Activated CD4-positive, alpha-beta T cell treated with anti-CD3 and anti-CD28 coated beads, Interleukin-2, amount 10 ng/mL, durations not matched to agents 24 days and 14 days (primary cell): ENCODE measurements around the gene TUFM. TPM values are rescaled to one million over a fixed set of nuclear protein-coding genes. Genes with fewer than 3 reads are reported as not detected.
A peak's percentile ranks its signal among the peaks of the same experiment; 100 is the strongest.

Experiments used
- DNase-seq: peaks from one replicate; pipeline ENCODE4 v3.0.0; 2022
- H3K27ac Mint-ChIP-seq: one replicate; pipeline ENCODE4 v1.8.0; 2022; ENCODE audit warnings: mild to moderate bottlenecking, mixed read lengths
- H3K27me3 Mint-ChIP-seq: one replicate; pipeline ENCODE4 v1.8.0; 2022; ENCODE audit warnings: mixed read lengths
- H3K36me3 Mint-ChIP-seq: one replicate; pipeline ENCODE4 v1.8.0; 2022; ENCODE audit warnings: low read depth, mild to moderate bottlenecking, mixed read lengths
- H3K4me1 Mint-ChIP-seq: one replicate; pipeline ENCODE4 v1.8.0; 2021; ENCODE audit warnings: mixed read lengths
- H3K4me3 Mint-ChIP-seq: one replicate; pipeline ENCODE4 v1.8.0; 2022; ENCODE audit warnings: mild to moderate bottlenecking, moderate library complexity, mixed read lengths
- H3K9me3 Mint-ChIP-seq: one replicate; pipeline ENCODE4 v1.8.0; 2021; ENCODE audit warnings: mixed read lengths
- intact Hi-C: fragments of 100-400 bp; cut with micrococcal nuclease; formaldehyde crosslinking; loops from one replicate; pipeline ENCODE4 v1.15.1; 2023
- total RNA-seq: library from RNA; stranded (reverse); gene quantifications from 2 replicates; pipeline ENCODE4 v1.2.3, GENCODE V29; 2022

TUFM gene
- total RNA-seq, 1 donor from 2014 or later, result 276 TPM

DNA sequence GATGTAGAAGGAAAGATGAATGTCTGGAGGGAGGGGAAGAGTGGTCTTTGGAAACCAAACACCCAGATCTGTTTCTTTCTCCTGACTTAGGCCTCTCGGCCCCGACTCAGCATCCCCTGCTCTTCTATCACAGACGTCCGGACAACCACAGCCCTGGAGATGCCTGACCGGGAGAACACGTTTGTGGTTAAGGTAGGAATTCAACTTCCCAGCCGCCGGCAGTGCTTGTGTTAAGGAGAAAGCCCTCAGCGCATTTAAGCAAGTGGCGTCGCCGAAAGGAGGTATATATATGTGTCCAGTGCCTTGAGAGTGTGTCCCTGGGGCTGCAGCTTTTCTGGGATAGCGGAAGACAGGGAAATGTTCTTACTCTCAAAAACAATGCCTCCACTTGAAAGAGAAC, 21.1 kb upstream of the TUFM start:
- no peaks in the 10 kb centered on the region for H3K27me3 Mint-ChIP-seq
- H3K36me3 Mint-ChIP-seq, result peaks cover 30% of the 10 kb centered on the region
- no peak for DNase-seq
- H3K9me3 Mint-ChIP-seq, result no peaks in the 10 kb centered on the region
- H3K27ac Mint-ChIP-seq, result no peak overlapping the region
- peaks cover 17% of the 10 kb centered on the region for H3K4me1 Mint-ChIP-seq
- intact Hi-C loops, result no loop called here
- H3K4me3 Mint-ChIP-seq, result no peak overlapping the region

DNA sequence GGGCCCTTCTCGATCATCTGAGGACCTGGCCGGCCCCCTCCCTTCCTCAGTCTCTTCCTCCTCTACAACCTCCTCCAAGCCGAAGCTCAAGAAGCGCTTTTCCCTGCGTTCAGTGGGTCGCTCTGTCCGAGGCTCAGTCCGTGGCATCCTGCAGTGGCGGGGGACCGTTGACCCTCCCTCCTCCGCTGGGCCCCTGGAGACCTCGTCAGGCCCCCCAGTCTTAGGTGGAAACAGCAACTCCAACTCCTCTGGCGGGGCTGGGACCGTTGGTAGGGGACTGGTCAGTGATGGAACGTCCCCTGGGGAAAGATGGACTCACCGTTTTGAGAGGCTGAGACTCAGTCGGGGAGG, 20.3 kb upstream of the TUFM start:
- intact Hi-C loops, result no loop called here
- Mint-ChIP-seq H3K9me3 (no peaks in the 10 kb centered on the region), H3K27ac (no peak overlapping the region), H3K4me3 (peak overlapping the region; percentile 35), H3K36me3 (peaks cover 32% of the 10 kb centered on the region), H3K4me1 (peaks cover 22% of the 10 kb centered on the region), H3K27me3 (no peaks in the 10 kb centered on the region)
- DNase-seq, result no peak

DNA sequence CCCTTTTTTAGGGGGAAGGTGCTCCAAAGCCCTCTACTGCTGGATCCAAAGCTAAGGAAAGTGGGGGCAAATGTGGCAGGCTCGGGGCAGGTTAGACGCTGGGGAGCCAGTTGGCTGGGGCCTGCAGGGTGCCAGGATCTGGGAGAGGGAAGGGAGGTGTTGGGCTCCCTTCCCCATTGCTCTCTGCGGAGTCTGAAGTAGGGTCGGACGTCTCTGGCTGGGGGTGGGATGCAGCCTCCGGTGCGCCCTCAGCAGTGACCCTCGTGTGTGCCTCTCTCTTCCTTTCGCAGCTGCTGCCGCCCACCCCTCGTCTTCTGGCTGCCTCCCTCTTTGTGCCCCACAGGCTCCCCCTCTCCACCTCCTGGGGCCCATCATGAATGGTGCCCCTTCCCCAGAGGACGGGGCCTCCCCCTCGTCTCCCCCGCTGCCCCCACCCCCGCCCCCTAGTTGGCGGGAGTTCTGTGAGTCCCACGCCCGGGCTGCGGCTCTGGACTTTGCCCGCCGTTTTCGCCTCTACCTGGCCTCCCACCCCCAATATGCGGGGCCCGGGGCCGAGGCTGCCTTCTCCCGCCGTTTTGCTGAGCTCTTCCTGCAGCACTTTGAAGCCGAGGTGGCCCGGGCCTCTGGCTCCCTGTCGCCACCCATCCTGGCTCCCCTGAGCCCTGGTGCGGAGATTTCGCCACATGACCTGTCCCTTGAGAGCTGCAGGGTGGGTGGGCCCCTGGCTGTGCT, 19.7 kb upstream of the TUFM start:
- H3K27me3 Mint-ChIP-seq, result no peaks in the 10 kb centered on the region
- intact Hi-C loops, result no loop called here
- peaks cover 22% of the 10 kb centered on the region for H3K4me1 Mint-ChIP-seq
- no peak for DNase-seq
- H3K9me3 Mint-ChIP-seq, result no peaks in the 10 kb centered on the region
- peaks cover 32% of the 10 kb centered on the region for H3K36me3 Mint-ChIP-seq
- H3K4me3 Mint-ChIP-seq, result peak overlapping the region; percentile 35
- H3K27ac Mint-ChIP-seq, result peak overlapping the region; percentile 37

DNA sequence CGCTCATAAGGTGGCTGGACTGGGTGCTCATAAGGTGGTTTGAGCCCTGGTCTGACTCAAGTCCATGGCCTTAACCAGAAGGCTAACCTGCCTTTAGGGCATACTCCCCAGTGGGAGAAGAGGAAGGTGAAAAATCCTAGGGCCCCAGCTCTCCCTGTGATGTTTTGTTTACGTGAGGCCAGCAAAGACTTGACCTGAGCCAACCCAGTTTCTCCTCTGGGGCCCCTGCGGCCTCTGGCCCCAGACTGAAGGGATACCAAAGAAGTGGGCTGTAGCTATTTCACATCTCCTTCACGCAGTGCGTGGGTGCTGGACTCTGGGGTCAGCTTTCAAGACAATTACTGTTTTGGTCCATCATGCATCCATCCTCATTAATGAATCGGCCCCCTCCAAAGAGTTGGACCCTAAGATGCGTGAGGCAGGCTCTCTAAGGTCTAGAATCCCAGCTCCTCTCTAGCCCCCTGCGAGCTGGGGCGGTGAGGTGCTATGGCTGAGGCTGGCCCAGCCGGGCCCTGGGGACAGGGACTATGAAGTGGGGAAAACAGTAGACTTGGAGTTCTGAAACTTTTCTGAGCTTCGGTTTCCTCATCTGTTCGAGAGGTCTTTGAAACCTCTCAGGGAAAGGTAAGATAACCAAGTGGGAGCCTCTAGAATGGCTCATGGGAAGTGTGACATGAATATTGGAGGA, 19.0 kb upstream of the TUFM start:
- peak overlapping the region; percentile 100 for H3K4me3 Mint-ChIP-seq
- intact Hi-C loops, result no loop called here
- peaks cover 22% of the 10 kb centered on the region for H3K4me1 Mint-ChIP-seq
- no peaks in the 10 kb centered on the region for H3K9me3 Mint-ChIP-seq
- no peaks in the 10 kb centered on the region for H3K27me3 Mint-ChIP-seq
- H3K27ac Mint-ChIP-seq, result peak overlapping the region; percentile 99
- no peak for DNase-seq
- peaks cover 27% of the 10 kb centered on the region for H3K36me3 Mint-ChIP-seq

DNA sequence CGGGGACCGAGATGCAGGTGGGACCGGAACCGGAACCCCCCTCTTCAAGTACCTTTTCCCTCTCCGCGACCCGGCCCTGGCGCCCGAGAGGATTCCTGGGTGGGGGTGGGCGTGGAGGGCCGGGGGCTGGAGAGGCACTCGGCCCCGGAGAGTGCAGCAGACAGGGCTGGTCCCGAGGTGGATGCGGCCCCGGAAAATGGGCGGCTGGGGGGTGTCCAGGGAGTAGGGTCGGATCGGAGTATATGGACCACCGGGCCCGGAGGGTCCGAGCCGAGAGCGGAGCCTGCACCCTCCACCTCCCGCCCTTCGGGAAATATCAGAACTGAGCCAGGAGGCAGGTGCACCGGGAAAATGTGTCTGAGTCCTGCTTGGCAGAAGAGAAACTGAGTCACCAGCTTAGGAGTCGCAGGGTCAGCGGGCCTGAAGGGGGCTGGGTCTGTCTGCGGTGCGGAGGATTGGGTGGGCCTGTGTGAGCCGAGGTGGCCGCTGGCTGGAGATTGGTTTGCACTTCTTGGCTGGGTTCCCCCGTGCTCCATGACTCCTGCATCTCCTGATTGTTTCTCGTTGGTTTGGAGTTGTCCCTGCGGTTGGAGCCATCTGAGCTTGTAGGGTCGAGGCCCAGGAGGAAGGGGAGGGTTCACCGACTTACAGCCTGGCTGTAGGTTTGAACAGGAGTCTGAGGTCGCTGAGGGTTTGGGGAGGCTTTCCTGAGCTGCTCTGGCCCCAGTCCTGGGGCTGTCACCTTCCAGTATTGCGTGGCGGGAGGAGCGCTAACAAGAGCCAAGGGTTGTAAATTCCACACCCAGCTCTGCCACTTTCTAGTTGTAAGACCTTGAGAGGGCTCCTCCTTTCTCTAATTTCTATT, 18.0 kb upstream of the TUFM start:
- H3K36me3 Mint-ChIP-seq, result peaks cover 18% of the 10 kb centered on the region
- H3K9me3 Mint-ChIP-seq, result no peaks in the 10 kb centered on the region
- H3K4me3 Mint-ChIP-seq, result peak overlapping the region; percentile 100
- H3K27me3 Mint-ChIP-seq, result no peaks in the 10 kb centered on the region
- H3K4me1 Mint-ChIP-seq, result peaks cover 22% of the 10 kb centered on the region
- peak overlapping the region; percentile 99 for H3K27ac Mint-ChIP-seq
- peak; percentile 69 for DNase-seq
- intact Hi-C loops, result loop anchor here (1.0 to 2.0 kb wide), 5 partner anchors 15 to 81 kb away; partner anchors contain the start of genes RABEP2 and TUFM

DNA sequence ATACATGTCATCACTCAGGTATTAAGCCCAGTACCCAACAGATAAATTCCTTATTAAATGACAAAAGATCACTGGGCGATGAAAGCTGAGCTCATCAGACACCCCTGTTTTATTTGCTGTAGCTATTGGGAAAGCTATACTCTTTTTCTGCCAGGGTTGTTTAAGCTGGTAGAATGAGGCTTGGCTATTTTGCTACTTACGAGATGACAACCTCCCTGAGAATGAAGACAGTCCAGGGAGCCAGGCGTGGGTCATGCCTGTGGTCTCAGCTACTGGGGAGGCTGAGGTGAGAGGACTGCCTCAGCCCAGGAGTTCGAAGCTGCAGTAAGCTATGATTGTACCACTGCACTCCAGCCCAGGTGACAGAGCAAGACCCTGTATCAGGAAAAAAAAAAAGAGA, 13.2 kb upstream of the TUFM start:
- peaks cover 9% of the 10 kb centered on the region for H3K4me1 Mint-ChIP-seq
- no peak overlapping the region for H3K4me3 Mint-ChIP-seq
- peaks cover 7% of the 10 kb centered on the region for H3K36me3 Mint-ChIP-seq
- no peaks in the 10 kb centered on the region for H3K27me3 Mint-ChIP-seq
- DNase-seq, result no peak
- intact Hi-C loops, result no loop called here
- no peaks in the 10 kb centered on the region for H3K9me3 Mint-ChIP-seq
- no peak overlapping the region for H3K27ac Mint-ChIP-seq

DNA sequence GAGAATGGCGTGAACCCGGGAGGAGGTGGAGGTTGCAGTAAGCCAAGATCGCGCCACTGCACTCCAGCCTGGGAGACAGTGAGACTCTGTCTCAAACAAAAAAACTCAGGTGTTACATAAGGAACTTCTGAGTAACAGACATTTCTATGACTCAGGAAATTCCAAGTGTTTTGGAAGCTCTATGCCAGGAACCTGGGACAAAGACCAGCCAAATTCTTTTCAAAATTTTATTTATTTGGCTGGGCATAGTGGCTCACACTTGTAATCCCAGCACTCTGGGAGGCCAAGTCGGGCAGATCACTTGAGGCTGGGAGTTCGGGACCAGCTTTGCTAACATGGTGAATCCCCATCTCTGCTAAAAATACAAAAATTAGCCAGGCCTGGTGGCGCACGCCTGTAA, 12.3 kb upstream of the TUFM start:
- H3K27ac Mint-ChIP-seq, result no peak overlapping the region
- peaks cover 6% of the 10 kb centered on the region for H3K36me3 Mint-ChIP-seq
- DNase-seq, result no peak
- H3K4me1 Mint-ChIP-seq, result peaks cover 8% of the 10 kb centered on the region
- H3K9me3 Mint-ChIP-seq, result no peaks in the 10 kb centered on the region
- H3K4me3 Mint-ChIP-seq, result no peak overlapping the region
- intact Hi-C loops, result no loop called here
- no peaks in the 10 kb centered on the region for H3K27me3 Mint-ChIP-seq

DNA sequence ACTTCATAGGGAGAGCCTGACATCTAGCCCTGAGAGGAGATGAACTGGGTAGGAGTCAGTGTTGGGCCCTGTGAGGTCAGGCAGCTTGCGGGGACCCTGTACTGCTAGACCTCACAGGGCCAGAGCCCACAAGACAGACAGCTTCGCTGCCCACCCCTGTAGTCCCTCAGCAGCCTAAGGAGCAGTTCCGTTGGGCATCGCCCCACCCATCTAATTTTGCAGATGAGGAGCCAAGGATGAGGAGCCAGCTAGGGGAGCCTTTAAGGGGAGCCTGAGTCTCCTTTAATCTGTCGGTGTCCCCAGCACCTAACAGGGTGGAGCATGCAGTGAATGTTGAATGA, 755 bp upstream of the TUFM start:
- Mint-ChIP-seq H3K9me3 (no peaks in the 10 kb centered on the region), H3K4me1 (peaks cover 25% of the 10 kb centered on the region), H3K4me3 (peak overlapping the region; percentile 94), H3K27ac (peak overlapping the region; percentile 98), H3K27me3 (no peaks in the 10 kb centered on the region), H3K36me3 (peaks cover 40% of the 10 kb centered on the region)
- intact Hi-C loops, result loop anchor here (1.0 to 2.0 kb wide), 6 partner anchors 16 to 103 kb away; partner anchors contain the start of genes ATXN2L, NFATC2IP, RABEP2 and SH2B1
- DNase-seq, result no peak

DNA sequence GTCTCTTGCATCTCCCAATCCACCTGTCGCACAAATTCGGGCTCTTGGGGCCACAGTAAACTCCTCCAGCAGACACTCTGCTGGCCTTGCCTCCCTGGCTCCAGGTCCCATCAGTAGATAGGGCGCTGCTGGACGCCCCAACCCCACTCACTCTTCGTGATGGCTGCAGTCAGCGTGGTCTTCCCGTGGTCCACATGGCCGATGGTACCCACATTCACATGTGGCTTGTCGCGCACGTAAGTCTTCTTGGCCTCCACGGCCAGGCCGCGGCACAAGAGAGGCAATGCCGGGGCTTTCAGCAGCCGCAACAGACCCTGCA, 428 bp downstream of the TUFM start:
- H3K9me3 Mint-ChIP-seq, result no peaks in the 10 kb centered on the region
- H3K27ac Mint-ChIP-seq, result peak overlapping the region; percentile 98
- no peaks in the 10 kb centered on the region for H3K27me3 Mint-ChIP-seq
- H3K36me3 Mint-ChIP-seq, result peaks cover 46% of the 10 kb centered on the region
- H3K4me1 Mint-ChIP-seq, result peaks cover 25% of the 10 kb centered on the region
- peak overlapping the region; percentile 94 for H3K4me3 Mint-ChIP-seq
- DNase-seq, result no peak
- intact Hi-C loops, result loop anchor here (1.0 to 2.0 kb wide), 6 partner anchors 18 to 105 kb away; partner anchors contain the start of genes ATXN2L, NFATC2IP, RABEP2 and SH2B1

DNA sequence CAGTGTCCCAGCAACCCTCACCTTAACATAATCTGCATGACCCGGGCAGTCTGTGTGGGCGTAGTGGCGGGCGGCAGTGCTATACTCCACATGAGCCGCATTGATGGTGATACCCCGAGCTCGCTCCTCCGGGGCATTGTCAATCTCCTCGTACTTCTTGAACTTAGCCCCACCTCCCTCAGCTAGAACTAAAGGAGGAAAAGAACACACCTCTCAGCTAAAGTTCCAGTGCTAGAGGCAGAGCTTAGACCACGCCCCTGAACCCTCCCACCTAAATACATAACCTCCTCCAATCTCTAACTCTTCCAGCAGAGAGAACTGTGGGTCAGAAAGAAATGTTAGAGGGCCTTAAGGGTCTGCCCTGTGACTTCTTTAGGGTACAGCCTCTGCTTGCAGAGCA, 855 bp downstream of the TUFM start:
- Mint-ChIP-seq H3K4me3 (peak overlapping the region; percentile 94), H3K9me3 (no peaks in the 10 kb centered on the region), H3K27ac (peak overlapping the region; percentile 98), H3K36me3 (peaks cover 46% of the 10 kb centered on the region), H3K4me1 (peaks cover 25% of the 10 kb centered on the region), H3K27me3 (no peaks in the 10 kb centered on the region)
- intact Hi-C loops, result no loop called here
- peak; percentile 81 for DNase-seq

DNA sequence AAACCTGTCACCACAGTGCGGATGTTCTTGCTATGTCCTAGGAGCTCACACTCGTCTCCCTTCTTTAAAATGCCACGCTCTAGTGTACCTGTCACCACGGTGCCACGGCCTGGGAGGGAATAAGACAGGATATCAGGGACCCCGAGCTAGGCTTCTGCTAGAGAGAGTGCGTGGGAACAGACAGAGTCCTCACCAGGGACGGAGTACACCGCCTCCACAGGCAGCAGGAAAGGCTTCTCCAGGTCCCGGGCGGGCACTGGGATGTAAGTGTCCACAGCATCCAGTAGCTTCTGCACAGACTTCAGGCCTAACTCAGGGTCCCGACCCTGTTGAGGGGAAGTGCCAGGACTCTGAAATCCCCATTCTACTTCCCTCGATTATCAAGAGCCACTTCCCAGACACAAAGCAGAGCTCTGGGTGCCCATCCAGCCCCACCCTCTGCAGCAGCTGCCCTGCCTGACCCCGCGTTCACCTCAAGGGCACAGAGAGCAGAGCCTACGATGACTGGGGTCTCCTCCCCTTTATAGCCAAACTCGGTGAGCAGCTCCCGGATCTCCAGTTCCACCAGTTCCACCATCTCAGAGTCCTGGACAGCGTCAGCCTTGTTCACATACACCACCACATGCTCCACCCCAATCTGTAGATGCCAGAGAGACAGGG, 1.8 kb downstream of the TUFM start:
- H3K4me3 Mint-ChIP-seq, result peak overlapping the region; percentile 94

DNA sequence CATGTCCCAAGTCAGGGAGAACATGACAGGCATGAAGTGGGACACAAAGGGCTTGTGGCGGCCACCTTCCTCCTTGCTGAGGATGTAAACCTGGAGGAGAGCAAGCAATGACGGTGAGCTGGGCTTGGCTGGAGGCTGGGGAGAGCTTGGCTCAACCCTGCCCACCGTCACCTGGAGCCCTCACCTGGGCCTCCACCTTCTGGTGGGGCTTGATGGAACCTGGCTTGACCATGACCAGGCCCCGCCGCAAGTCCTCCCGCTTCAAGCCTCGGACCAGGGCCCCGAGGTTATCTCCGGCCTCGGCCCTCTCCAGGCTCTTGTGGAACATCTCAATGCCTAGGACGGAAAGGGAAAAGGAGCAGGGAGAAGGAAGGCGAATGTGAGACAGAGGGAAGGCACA, 2.4 kb downstream of the TUFM start:
- Mint-ChIP-seq H3K9me3 (no peaks in the 10 kb centered on the region), H3K27ac (no peak overlapping the region), H3K27me3 (no peaks in the 10 kb centered on the region), H3K4me1 (peaks cover 25% of the 10 kb centered on the region), H3K36me3 (peaks cover 51% of the 10 kb centered on the region), H3K4me3 (peak overlapping the region; percentile 45)
- no peak for DNase-seq
- intact Hi-C loops, result no loop called here

More for the DNA sequence above, 1.8 kb downstream of the TUFM start:
- peak overlapping the region; percentile 4 for H3K27ac Mint-ChIP-seq
- DNase-seq, result no peak
- H3K36me3 Mint-ChIP-seq, result peaks cover 49% of the 10 kb centered on the region
- intact Hi-C loops, result no loop called here
- H3K9me3 Mint-ChIP-seq, result no peaks in the 10 kb centered on the region
- H3K27me3 Mint-ChIP-seq, result no peaks in the 10 kb centered on the region
- H3K4me1 Mint-ChIP-seq, result peaks cover 25% of the 10 kb centered on the region

DNA sequence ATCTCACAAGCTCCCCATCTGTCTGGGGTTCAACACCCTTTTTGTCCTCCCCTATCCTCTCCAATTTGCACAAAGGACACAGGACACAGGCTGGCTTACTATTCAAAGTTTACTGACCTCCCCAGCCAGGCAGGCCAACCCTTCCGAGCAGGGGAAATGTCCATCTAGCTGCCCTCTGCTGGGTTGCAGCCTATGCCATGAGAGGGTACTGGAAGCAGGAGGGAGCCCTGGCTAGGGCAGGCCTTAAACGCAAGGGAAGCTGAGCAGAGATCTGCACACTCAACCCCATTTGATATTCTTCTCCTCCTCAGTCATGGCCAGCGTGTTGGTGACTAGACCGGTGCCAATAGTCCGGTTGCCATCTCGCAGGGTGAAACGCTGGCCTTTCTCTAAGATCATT, 3.5 kb downstream of the TUFM start:
- Mint-ChIP-seq H3K9me3 (no peaks in the 10 kb centered on the region), H3K4me3 (no peak overlapping the region), H3K36me3 (peaks cover 60% of the 10 kb centered on the region), H3K4me1 (peaks cover 27% of the 10 kb centered on the region), H3K27me3 (no peaks in the 10 kb centered on the region), H3K27ac (no peak overlapping the region)
- no peak for DNase-seq
- intact Hi-C loops, result no loop called here
